Esophagus muscularis mucosa (tissue), 4 donors: ENCODE data around the gene TDRD3.

Experiments used
- EP300 ChIP-seq: sonication (generic); formaldehyde crosslinking; IDR thresholded peaks from one replicate; pipeline ENCODE4 v1.6.1; 2017; ENCODE audit warnings: antibody characterized with exemption
- POLR2A ChIP-seq: fragments of 450-650 bp; IDR thresholded peaks from one replicate; pipeline ENCODE4 v1.6.1; 2017; ENCODE audit warnings: antibody characterized with exemption, moderate library complexity, mild to moderate bottlenecking, low read depth
- POLR2AphosphoS5 ChIP-seq, 2 donors: sonication (generic); formaldehyde crosslinking; IDR thresholded peaks; one replicate each; pipeline ENCODE4 v1.6.1; 2017; ENCODE audit warnings: antibody characterized with exemption in 2 of 2
- TF ChIP-seq, protein P1 (sequence below), 3 experiments: fragments of 200-600 bp in 2 of 3; fragments of 450-650 bp in 1 of 3; sonication (generic) in 2 of 3; IDR thresholded peaks; one replicate each; pipeline ENCODE4 v1.5.1; 2017 to 2019; ENCODE audit warnings: antibody characterized with exemption in 3 of 3, mild to moderate bottlenecking in 2 of 3, moderate library complexity in 1 of 3

- TF ChIP-seq, protein P1, sequence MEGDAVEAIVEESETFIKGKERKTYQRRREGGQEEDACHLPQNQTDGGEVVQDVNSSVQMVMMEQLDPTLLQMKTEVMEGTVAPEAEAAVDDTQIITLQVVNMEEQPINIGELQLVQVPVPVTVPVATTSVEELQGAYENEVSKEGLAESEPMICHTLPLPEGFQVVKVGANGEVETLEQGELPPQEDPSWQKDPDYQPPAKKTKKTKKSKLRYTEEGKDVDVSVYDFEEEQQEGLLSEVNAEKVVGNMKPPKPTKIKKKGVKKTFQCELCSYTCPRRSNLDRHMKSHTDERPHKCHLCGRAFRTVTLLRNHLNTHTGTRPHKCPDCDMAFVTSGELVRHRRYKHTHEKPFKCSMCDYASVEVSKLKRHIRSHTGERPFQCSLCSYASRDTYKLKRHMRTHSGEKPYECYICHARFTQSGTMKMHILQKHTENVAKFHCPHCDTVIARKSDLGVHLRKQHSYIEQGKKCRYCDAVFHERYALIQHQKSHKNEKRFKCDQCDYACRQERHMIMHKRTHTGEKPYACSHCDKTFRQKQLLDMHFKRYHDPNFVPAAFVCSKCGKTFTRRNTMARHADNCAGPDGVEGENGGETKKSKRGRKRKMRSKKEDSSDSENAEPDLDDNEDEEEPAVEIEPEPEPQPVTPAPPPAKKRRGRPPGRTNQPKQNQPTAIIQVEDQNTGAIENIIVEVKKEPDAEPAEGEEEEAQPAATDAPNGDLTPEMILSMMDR (IDR thresholded peaks at IDR 0.05): peak; percentile 71 to 85 (median 75)
- TF ChIP-seq POLR2A: peak; percentile 71
- TF ChIP-seq EP300: no peak
- TF ChIP-seq POLR2AphosphoS5 (IDR thresholded peaks at IDR 0.05): peak; percentile 55 to 57
These were observed at the start of gene TDRD3 for GRCh38 chr13:60396783-60397703.
